HG02763 (cell line): Measurements from ENCODE around the gene LRRC15.
A peak's percentile ranks its signal among the peaks of the same experiment; 100 is the strongest.

Experiments
- ATAC-seq: cut with Tn5 transposase; IDR thresholded peaks from one replicate; pipeline ENCODE4 v1.9.1; 2021; ENCODE audit warnings: mild to moderate bottlenecking, moderate library complexity; ENCODE audit not compliant: unreplicated experiment

The LRRC15 gene

DNA sequence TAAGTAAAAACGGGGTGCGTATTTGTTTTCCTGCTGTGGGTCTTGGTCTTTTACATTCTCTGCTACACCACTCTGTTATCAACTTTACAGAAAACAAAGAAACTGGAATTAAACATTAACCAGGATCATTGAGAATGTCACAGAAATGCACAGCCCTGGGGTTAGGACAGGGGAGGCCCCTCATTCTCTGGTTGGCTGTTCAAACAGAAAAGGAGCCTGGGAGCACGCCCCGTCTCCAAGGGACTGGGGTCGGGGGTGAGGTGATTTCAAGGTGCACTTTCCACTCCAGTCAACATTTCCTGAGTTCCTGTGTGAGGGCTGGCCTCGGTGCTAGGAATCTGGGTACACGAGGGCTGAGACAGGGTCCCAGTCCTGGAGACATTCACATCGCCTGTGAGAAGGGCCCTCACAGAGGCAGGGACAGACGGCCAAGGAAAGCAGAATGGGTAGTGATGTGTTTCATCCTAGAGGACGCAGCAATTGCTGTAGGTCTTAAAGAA is 48.7 kb downstream of the LRRC15 start:
- no peak for ATAC-seq

DNA sequence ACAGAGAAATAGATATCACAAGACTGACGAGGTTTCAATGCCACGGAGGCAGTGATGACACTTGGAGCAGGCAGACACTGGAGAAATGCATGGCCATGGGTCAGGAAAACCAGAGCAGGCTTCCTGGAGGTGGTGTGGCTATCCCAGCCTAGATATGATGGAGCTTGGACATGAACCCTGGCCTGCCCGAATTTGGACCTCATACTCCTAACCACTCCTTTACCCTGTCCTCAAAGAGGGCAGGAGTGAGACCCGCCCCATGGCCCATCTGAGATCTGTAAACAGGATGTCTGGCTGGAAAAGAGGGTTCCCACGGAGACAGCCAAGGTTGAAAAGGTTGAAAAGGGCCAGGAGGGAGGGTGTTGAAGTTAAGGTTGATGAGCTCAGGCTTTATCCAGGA is 49.4 kb downstream of the LRRC15 start:
- no peak for ATAC-seq

- no peak for ATAC-seq
These were observed 50.9 kb downstream of the LRRC15 start for GRCh38 chr3:194318511-194319161.

DNA sequence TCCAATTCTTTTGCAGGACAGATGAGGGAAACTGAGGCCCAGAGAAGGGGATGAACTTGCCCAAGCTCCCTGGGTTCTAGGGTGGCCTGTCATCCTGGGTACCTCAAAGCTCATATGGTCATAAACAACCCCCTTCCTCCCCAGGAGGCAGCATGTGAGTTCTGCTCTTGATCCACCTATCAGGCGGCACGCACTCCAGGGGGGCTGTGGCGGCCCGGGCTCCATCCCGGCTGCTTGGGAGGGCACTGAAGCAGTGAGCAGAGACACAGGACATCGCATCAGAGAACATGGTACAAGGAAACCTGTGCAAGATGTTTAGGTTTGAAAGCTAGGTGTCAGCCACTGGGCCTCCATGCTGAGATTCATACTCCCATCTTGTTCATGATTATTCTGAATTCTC is 52.6 kb downstream of the LRRC15 start:
- no peak for ATAC-seq

DNA sequence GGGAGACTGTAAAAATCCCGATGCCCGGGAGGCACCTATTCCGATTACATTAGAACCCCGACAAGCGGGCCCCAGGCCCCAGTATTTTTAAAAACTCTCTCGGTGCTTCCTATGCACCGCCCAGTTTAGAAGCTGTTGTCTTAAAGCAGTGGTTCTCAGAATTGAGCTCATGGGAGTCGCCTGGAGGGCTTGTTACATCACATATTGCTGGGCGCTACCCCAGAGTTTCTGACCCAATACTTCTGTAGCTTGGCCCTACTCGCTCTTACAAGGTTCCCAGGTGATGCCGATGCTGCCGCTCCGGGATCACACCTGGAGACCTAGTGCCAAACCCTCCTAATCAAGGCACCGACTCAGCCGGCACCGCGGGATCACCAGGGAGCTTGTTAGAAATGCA is 53.6 kb downstream of the LRRC15 start:
- ATAC-seq: no peak

- peak; percentile 70 for ATAC-seq
These were observed 54.2 kb downstream of the LRRC15 start for GRCh38 chr3:194315088-194315964.

DNA sequence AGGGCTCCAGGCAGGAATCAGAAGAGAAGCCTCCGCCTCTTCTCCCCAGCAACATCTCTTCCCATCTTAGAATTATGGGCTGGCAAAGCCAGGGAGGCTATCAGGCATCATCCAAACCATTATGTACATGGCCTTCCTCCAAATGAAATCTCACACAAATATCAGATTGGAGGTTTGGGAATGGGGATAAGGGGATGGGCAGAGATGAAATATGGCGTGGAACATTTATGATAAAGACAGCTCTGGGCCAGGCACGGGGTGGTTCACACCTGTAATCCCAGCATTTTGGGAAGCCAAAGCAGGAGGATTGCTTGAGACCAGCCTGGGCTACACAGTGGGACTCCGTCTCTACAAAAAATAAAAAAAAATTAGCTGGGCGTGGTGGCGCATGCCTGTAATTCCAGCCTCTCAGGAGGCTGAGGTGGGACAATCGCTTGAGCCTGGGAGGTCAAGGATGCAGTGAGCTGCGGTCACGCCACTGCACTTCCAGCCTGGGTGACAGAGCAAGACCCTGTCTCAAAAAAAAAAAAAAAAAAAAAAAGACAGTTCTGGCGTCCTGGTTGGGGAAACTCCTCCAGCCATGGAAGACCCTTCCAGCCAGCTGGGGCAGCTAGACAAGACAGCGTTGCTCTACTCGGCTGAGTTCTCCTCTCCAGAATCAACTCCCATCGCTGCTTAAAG is 55.0 kb downstream of the LRRC15 start:
- no peak for ATAC-seq

- no peak for ATAC-seq
These were observed 55.8 kb downstream of the LRRC15 start for GRCh38 chr3:194313560-194314387.

GRCh38 chr3:194312743-194313281 is 56.7 kb downstream of the LRRC15 start:
- no peak for ATAC-seq

DNA sequence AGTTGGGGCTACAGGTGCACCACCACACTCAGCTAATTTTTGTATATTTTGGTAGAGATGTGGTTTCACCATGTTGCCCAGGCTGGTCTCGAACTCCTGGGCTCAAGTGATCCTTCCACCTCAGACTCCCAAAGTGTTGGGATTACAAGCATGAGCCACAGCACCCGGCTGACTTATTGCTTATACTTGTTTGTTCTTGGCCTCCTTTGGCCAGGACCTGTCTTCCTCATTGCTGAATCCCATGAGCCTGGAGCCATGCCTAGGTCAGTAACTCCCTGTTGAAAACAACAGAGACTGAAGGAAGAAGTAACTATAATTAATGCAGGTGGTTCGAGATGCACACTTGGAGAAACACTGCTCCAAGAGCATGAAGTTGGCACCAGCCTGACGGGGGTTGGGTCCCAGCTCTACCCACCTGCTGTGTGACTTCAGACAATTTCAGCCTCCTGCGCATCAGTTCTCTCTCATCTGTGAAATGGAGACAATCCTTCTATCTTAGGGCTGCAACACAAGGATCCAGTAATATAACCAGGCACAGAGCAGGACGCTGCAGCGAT is 57.3 kb downstream of the LRRC15 start:
- ATAC-seq: no peak

GRCh38 chr3:194311000-194311399 is 58.5 kb downstream of the LRRC15 start:
- no peak for ATAC-seq

GRCh38 chr3:194310060-194310835 is 59.3 kb downstream of the LRRC15 start:
- no peak for ATAC-seq

DNA sequence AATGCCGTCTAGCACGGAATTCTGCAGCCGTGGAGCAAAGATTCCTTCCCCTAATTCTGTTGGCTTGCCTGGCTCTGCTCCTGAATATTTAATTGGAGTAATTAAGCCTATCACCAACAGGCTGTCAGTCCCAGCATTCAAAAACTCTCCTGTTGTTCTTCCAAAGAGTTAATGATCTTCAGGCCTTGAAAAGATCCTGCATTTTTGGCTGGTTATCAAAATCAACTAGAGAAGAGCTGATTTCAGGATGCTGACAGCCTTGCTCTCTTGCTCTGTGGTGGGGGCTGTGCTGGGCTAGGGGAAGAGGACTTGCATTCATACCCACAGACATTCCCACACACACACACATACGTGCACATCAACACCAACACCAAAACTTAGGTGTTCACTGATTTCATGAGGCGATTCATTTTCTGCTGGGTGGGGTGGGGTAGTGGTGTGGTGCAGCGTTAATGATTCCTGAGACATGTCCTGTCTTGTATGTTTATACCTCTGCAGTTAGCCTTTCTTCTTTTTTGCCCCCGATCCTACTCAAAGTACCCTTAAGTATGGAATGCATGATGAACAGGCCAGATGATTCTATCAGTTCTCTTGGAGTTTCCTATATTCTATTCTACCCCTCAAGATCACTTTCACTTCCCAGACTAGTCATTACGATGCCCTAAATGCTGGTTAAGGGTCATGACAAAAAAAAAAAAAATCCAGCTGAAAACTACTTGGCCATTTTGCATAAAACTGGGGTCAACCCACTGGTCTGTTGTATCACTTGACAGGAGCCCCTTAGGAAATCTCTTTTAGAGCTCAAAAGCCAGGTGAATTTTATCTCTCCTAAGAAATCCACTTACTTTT is 60.7 kb downstream of the LRRC15 start:
- ATAC-seq: no peak

DNA sequence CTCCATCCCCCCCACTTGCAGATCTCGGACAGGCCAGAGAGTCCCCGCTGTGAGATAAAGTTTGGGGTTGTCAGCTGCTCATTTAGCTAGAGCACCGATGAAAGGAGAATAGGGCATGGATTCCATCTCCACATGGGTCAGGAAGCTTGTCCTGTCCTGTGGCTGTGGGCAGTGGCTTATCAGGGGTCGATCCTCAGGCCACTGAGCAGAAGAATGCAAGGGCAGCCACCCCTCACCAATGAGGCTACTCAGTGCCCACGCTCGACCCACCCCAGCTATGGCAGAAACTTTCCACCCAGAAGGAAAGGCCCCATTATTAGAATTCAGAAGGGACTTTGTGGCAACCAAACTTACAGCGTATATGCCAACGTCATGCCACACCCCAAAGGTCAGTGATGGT is 61.7 kb downstream of the LRRC15 start:
- ATAC-seq: no peak

DNA sequence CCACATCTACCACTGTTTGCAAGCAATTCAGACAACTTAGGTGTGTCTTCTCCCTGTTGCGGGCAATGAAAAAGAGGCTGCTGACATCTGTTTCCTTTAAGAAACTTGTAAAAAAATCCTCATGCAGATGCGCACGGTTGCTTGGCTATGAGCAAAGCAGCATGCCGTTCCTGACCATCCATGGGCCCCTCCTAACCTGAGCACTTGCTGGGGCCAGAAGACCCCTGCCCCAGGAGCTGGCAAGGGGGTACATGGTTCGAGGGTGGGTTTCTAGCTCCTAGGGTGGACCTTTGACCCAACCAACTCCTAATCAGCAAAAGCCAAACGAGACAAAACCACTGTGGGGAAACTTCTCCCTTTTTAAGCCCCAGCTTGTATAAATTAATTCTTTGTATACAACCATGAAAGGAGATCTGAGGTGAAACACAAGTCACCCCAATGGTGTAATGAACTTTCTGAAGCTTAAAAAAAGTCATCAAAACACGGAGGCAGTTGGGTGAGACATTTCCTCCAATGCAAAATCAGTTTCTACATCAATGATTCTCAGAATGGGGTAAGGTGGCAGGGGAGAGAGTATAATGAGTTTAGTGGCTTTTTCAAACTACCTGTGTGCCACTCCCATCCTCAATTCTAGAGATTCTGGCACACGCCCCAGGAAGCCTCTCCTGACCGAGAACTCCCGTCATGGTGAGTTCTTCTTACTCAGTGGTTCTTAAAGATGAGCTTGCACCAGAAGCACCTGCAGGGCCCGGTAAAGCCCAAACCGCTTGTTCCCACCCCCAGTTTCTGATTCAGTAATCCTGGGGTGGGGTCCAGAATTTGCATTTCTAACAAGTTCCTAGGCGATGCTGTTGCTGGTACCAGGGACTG is 62.5 kb downstream of the LRRC15 start:
- peak; percentile 40 for ATAC-seq

DNA sequence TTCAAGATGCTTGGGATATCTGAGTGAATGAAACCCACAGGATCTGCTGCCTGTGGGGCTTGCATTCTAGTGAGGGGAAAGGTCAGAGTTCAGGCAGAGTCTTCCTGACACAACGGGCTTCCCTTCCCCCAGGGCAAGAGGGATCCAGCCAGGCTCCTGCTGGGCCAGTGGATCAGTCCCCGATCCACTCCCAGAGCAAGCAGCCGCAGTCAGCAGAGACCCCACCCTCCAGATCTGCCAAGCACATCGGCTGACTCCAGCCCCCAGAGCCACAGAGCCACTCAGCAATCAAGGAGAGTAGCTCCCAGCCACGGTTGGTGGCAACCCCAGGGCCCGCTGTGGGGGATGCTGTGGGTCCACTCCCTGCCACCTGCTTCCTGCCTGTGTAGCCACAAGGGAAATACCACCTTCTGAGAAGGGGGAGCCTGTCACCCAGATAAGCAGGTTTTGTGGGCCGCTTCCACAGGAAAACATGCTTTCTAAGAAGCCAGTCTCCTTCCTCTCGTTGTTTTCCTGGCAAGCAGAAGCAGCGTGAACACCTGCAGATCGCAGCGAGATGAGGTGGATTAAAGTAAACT is 63.3 kb downstream of the LRRC15 start:
- ATAC-seq: peak; percentile 43
